HCT116 (cell line): Measurements from ENCODE around the gene PHLDA1. TPM values are rescaled to one million over a fixed set of nuclear protein-coding genes. Genes with fewer than 3 reads are reported as not detected.

Experiments used
- ATAC-seq: fragments of 200-7000 bp; cut with Tn5 transposase; 2 replicates; pipeline ENCODE4 v1.9.1; 2020; ENCODE audit warnings: mild to moderate bottlenecking, moderate library complexity
- BruUV-seq: library from RNA; stranded (reverse); fragments of 400-500 nt; replicated peaks from 2 replicates; lab custom pipeline; 2021; lab: Mats Ljungman, UMichigan
- CTCF ChIA-PET: fragments of 300-600 bp; sonication (Branson Sonifier 250); formaldehyde crosslinking; loops from one replicate; lab custom pipeline; 2021; ENCODE audit warnings: antibody characterized with exemption; lab: Charles Lee
- POLR2A ChIA-PET: fragments of 300-600, 350-600 bp; sonication (Branson Sonifier 250); formaldehyde crosslinking; loops from one replicate; lab custom pipeline; 2021; ENCODE audit warnings: antibody characterized with exemption; lab: Charles Lee
- RAD21 ChIA-PET, 2 experiments: fragments of 300-600 bp; sonication (Branson Sonifier 250); formaldehyde crosslinking; loops; one replicate each; lab custom pipeline; 2023; ENCODE audit warnings: low total read pairs in 2 of 2; ENCODE audit not compliant: uncharacterized antibody in 2 of 2, unreplicated experiment in 2 of 2, low non-redundant PET in 1 of 2; lab: Charles Lee
- DNase-seq: peaks from one replicate; pipeline ENCODE4 v3.0.0-alpha.2; 2010; ENCODE audit warnings: low read depth, low spot score
- H2AFZ ChIP-seq: fragments of 200-600 bp; shearing (Covaris generic), sonication (generic); 2 replicates; pipeline ENCODE4 v1.6.1; 2017; ENCODE audit warnings: low read depth, mixed run types, mixed read lengths, antibody characterized with exemption, low read length; ENCODE audit not compliant: poor library complexity, severe bottlenecking
- H3K27ac ChIP-seq: 2 replicates; pipeline ENCODE4 v1.5.1; 2012; ENCODE audit warnings: low read depth, low read length
- H3K27me3 ChIP-seq: fragments of 200-600 bp; sonication (generic); 2 replicates; pipeline ENCODE4 v1.6.1; 2016; ENCODE audit warnings: mixed run types, low read length, mixed read lengths; ENCODE audit not compliant: insufficient read depth
- H3K36me3 ChIP-seq, 2 experiments: fragments of 200-500 bp in 1 of 2; fragments of 200-600 bp in 1 of 2; sonication (Bioruptor generic) in 1 of 2; sonication (generic) in 1 of 2; 2 replicates each; pipeline versions ENCODE4 v1.5.1 to v1.6.1; 2014 to 2016; ENCODE audit warnings: low read length in 2 of 2, inconsistent platforms in 1 of 2, mixed read lengths in 1 of 2, mixed run types in 1 of 2; ENCODE audit not compliant: insufficient read depth in 2 of 2, control insufficient read depth in 1 of 2
- H3K4me1 ChIP-seq, 2 experiments: fragments of 200-600 bp in 1 of 2; sonication (generic) in 1 of 2; 2 replicates each; pipeline versions ENCODE4 v1.5.1 to v1.6.1; 2012 to 2017; ENCODE audit warnings: low read length in 2 of 2, inconsistent platforms in 1 of 2, mild to moderate bottlenecking in 1 of 2, mixed read lengths in 1 of 2, mixed run types in 1 of 2, moderate library complexity in 1 of 2; ENCODE audit not compliant: insufficient read depth in 2 of 2, control insufficient read depth in 1 of 2
- H3K4me2 ChIP-seq: fragments of 200-600 bp; sonication (generic); 2 replicates; pipeline ENCODE4 v1.6.1; 2017; ENCODE audit warnings: mixed run types, low read length, mixed read lengths
- H3K4me3 ChIP-seq, 2 experiments: fragments of 200-600 bp in 1 of 2; sonication (generic) in 1 of 2; replicated peaks in 1 of 2; 2 replicates each; pipeline ENCODE4 v1.5.1; 2011 to 2016; ENCODE audit warnings: low read length in 2 of 2, control low read depth in 1 of 2, low read depth in 1 of 2, mild to moderate bottlenecking in 1 of 2, mixed read lengths in 1 of 2, mixed run types in 1 of 2
- H3K79me2 ChIP-seq: fragments of 200-600 bp; sonication (generic); 2 replicates; pipeline ENCODE4 v1.6.1; 2017; ENCODE audit warnings: mild to moderate bottlenecking, mixed run types, low read length, moderate library complexity, mixed read lengths; ENCODE audit not compliant: insufficient read depth
- H3K9ac ChIP-seq: fragments of 200-600 bp; sonication (generic); 2 replicates; pipeline ENCODE4 v1.6.1; 2016; ENCODE audit warnings: low read length, mixed read lengths
- H3K9me2 ChIP-seq: fragments of 200-600 bp; sonication (generic), shearing (Covaris generic); 2 replicates; pipeline ENCODE4 v1.6.1; 2017; ENCODE audit warnings: mixed run types, mild to moderate bottlenecking, moderate library complexity; ENCODE audit not compliant: insufficient read depth
- H3K9me3 ChIP-seq, 2 experiments: fragments of 200-500 bp in 1 of 2; fragments of 200-600 bp in 1 of 2; sonication (Bioruptor generic) in 1 of 2; sonication (generic) in 1 of 2; 2 replicates each; pipeline ENCODE4 v1.6.1; 2014 to 2017; ENCODE audit warnings: low read length in 2 of 2, mixed read lengths in 2 of 2, inconsistent platforms in 1 of 2, low read depth in 1 of 2, mild to moderate bottlenecking in 1 of 2, mixed run types in 1 of 2, moderate library complexity in 1 of 2; ENCODE audit not compliant: control insufficient read depth in 1 of 2, insufficient read depth in 1 of 2
- H4K20me1 ChIP-seq: fragments of 200-600 bp; sonication (generic), shearing (Covaris generic); 2 replicates; pipeline ENCODE4 v1.6.1; 2017; ENCODE audit warnings: mixed run types, mild to moderate bottlenecking, moderate library complexity; ENCODE audit not compliant: insufficient read depth
- CEBPB ChIP-seq: IDR thresholded peaks from 2 replicates; pipeline ENCODE4 v1.6.1; 2012; ENCODE audit warnings: low read depth
- EGR1 ChIP-seq: IDR thresholded peaks from 2 replicates; pipeline ENCODE4 v1.6.1; 2012; ENCODE audit warnings: low read depth
- EZH2 ChIP-seq: fragments of 200-600 bp; sonication (generic); IDR thresholded peaks from 2 replicates; pipeline ENCODE4 v1.6.1; 2017; ENCODE audit warnings: antibody characterized with exemption, mixed run types
- JUND ChIP-seq: IDR thresholded peaks from 2 replicates; pipeline ENCODE4 v1.6.1; 2012
- POLR2A ChIP-seq: IDR thresholded peaks from 2 replicates; pipeline ENCODE4 v1.7.0; 2011; ENCODE audit warnings: borderline replicate concordance; ENCODE audit not compliant: insufficient read depth, insufficient read length; ENCODE audit errors: extremely low read depth
- RAD21 ChIP-seq: IDR thresholded peaks from 2 replicates; pipeline ENCODE4 v1.6.1; 2012; ENCODE audit warnings: low read depth, mild to moderate bottlenecking
- SP1 ChIP-seq: IDR thresholded peaks from 2 replicates; pipeline ENCODE4 v1.6.1; 2012; ENCODE audit warnings: low read depth
- SRF ChIP-seq: IDR thresholded peaks from 2 replicates; pipeline ENCODE4 v1.6.1; 2012; ENCODE audit warnings: low read depth
- YY1 ChIP-seq: IDR thresholded peaks from 2 replicates; pipeline ENCODE4 v1.6.1; 2011; ENCODE audit warnings: low read length, low read depth, moderate library complexity, mild to moderate bottlenecking; ENCODE audit not compliant: insufficient replicate concordance; ENCODE audit errors: extremely low read depth
- ZFX ChIP-seq: fragments of 450-650 bp; IDR thresholded peaks from 2 replicates; pipeline ENCODE4 v1.6.1; 2017
- intact Hi-C: fragments of 100-400 bp; cut with micrococcal nuclease; formaldehyde crosslinking; loops from 2 replicates; pipeline ENCODE4 v1.10.0; 2022
- total RNA-seq: library from RNA; stranded (reverse); gene quantifications from one replicate; pipeline ENCODE4 v1.2.1, GENCODE V29; 2021; ENCODE audit not compliant: unreplicated experiment
- TF ChIP-seq, protein P1 (sequence below), 3 experiments: fragments of 200-600 bp in 1 of 3; sonication (generic) in 1 of 3; IDR thresholded peaks in 2 of 3; conservative IDR thresholded peaks in 1 of 3; 2 replicates each; pipeline ENCODE4 v1.5.1; 2012 to 2017; ENCODE audit warnings: low read depth in 2 of 3, low read length in 2 of 3, antibody characterized with exemption in 1 of 3, borderline replicate concordance in 1 of 3, control low read depth in 1 of 3, mild to moderate bottlenecking in 1 of 3, mixed read lengths in 1 of 3, mixed run types in 1 of 3, moderate library complexity in 1 of 3; ENCODE audit not compliant: insufficient read depth in 1 of 3
- TF ChIP-seq, protein P2 (sequence below): IDR thresholded peaks from 2 replicates; pipeline ENCODE4 v1.6.1; 2012

Gene PHLDA1
- total RNA-seq, 1 experiment from 2014 or later = 231 TPM

GRCh38 chr12:76049575-76050251 is 18.1 kb upstream of the PHLDA1 start:
- no peak overlapping the region for H3K4me2 ChIP-seq
- no peaks in the 10 kb centered on the region for H3K27me3 ChIP-seq
- H3K36me3 ChIP-seq = peaks cover 29 to 47% of the 10 kb centered on the region in 2 experiments
- TF ChIP-seq POLR2A (no peak), RAD21 (no peak), CEBPB (no peak), YY1 (no peak), ZFX (no peak), SRF (no peak), EGR1 (no peak), JUND (no peak), SP1 (no peak), EZH2 (no peak)
- TF ChIP-seq, protein P1, sequence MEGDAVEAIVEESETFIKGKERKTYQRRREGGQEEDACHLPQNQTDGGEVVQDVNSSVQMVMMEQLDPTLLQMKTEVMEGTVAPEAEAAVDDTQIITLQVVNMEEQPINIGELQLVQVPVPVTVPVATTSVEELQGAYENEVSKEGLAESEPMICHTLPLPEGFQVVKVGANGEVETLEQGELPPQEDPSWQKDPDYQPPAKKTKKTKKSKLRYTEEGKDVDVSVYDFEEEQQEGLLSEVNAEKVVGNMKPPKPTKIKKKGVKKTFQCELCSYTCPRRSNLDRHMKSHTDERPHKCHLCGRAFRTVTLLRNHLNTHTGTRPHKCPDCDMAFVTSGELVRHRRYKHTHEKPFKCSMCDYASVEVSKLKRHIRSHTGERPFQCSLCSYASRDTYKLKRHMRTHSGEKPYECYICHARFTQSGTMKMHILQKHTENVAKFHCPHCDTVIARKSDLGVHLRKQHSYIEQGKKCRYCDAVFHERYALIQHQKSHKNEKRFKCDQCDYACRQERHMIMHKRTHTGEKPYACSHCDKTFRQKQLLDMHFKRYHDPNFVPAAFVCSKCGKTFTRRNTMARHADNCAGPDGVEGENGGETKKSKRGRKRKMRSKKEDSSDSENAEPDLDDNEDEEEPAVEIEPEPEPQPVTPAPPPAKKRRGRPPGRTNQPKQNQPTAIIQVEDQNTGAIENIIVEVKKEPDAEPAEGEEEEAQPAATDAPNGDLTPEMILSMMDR (IDR thresholded peaks at IDR 0.05 in 2 of 3, conservative IDR thresholded peaks at IDR 0.05 in 1 of 3; ENCODE audit: borderline replicate concordance in 1 of 3, insufficient read depth in 1 of 3, low read depth in 2 of 3, low read length in 2 of 3) = no peak
- TF ChIP-seq, protein P2, sequence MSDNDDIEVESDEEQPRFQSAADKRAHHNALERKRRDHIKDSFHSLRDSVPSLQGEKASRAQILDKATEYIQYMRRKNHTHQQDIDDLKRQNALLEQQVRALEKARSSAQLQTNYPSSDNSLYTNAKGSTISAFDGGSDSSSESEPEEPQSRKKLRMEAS = no peak
- no peak overlapping the region for H2AFZ ChIP-seq
- H3K4me1 ChIP-seq = no peaks in the 10 kb centered on the region
- no peak overlapping the region for H3K27ac ChIP-seq
- intact Hi-C loops = loop anchor here (10.0 kb wide), 1 partner anchor 295 kb away; the partner anchor contains the start of gene BBS10
- no peak overlapping the region for H3K9ac ChIP-seq
- peaks cover 16% of the 10 kb centered on the region for H3K79me2 ChIP-seq
- ATAC-seq (no peak), DNase-seq (no peak)
- peaks cover 9% of the 10 kb centered on the region; the same call in 1 of the 2 replicates for H4K20me1 ChIP-seq
- H3K9me3 ChIP-seq = no peaks in the 10 kb centered on the region
- CTCF ChIA-PET = no interaction called here
- H3K4me3 ChIP-seq = no peak overlapping the region
- BruUV-seq = no TSS peak
- POLR2A ChIA-PET = interaction anchor here (1.5 kb wide), 1 partner anchor 9 kb away, joined by 3 read pairs; no protein-coding TSS in a partner anchor
- RAD21 ChIA-PET = no interaction called here
- no peaks in the 10 kb centered on the region for H3K9me2 ChIP-seq
